ENCODE measurements around the gene SOD1.

SOD1 gene

GRCh38 chr21:31686272-31686915 lies 26.9 kb downstream of the SOD1 start:
- DNase-seq = no peak

- no peak for DNase-seq
These were observed 27.6 kb downstream of the SOD1 start for GRCh38 chr21:31687108-31687507.

- DNase-seq = no peak
These were observed 29.3 kb downstream of the SOD1 start for GRCh38 chr21:31688603-31689368.

- no peak for DNase-seq
These were observed 33.7 kb downstream of the SOD1 start for GRCh38 chr21:31693222-31693621.

GRCh38 chr21:31696424-31696823 lies 36.9 kb downstream of the SOD1 start:
- DNase-seq = no peak

- DNase-seq = no peak
These were observed 39.0 kb downstream of the SOD1 start for GRCh38 chr21:31698461-31698860.

- DNase-seq = no peak
These were observed 40.5 kb downstream of the SOD1 start for GRCh38 chr21:31700040-31700439.

- no peak for DNase-seq
These were observed 47.1 kb downstream of the SOD1 start for GRCh38 chr21:31706562-31706961.

- no peak for DNase-seq
These were observed 48.0 kb downstream of the SOD1 start for GRCh38 chr21:31707499-31707898.

GRCh38 chr21:31708541-31708940 lies 49.0 kb downstream of the SOD1 start:
- no peak for DNase-seq

- DNase-seq = no peak
These were observed 51.1 kb downstream of the SOD1 start for GRCh38 chr21:31710586-31710985.

- no peak for DNase-seq
These were observed 51.8 kb downstream of the SOD1 start for GRCh38 chr21:31711326-31711725.

- no peak for DNase-seq
These were observed 52.3 kb downstream of the SOD1 start for GRCh38 chr21:31711745-31712285.

- DNase-seq = no peak
These were observed 53.6 kb downstream of the SOD1 start for GRCh38 chr21:31713115-31713514.

- no peak for DNase-seq
These were observed 54.7 kb downstream of the SOD1 start for GRCh38 chr21:31713973-31714740.

- DNase-seq = no peak
These were observed 55.4 kb downstream of the SOD1 start for GRCh38 chr21:31714741-31715365.

GRCh38 chr21:31716106-31716505 lies 56.6 kb downstream of the SOD1 start:
- no peak for DNase-seq
